Measurements from ENCODE around the gene DNTT. TPM values are rescaled to one million over a fixed set of nuclear protein-coding genes. Genes with fewer than 3 reads are reported as not detected.

The DNTT gene
- not detected in 2 replicates for total RNA-seq

DNA sequence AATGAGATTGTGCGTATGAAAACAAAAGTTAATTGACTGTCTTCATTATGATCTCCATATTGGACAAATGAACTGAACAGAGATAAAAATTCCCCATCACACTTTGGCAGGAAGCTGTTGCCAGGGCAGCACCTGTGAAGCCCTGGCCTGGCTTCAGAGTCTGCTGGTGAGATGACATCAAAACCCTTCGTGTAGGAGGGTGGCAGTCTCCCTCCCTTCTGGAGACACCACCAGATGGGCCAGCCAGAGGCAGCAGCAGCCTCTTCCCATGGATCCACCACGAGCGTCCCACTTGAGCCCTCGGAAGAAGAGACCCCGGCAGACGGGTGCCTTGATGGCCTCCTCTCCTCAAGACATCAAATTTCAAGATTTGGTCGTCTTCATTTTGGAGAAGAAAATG, at the start of gene DNTT:
TSS of gene DNTT (plus strand) at position 205 of the 400 bp plus-strand sequence. CDS start at position 269, 64 bp downstream.
- DNase-seq (ENCODE audit: low spot score): no peak
- Mint-ChIP-seq H3K9me3 (no peaks in the 10 kb centered on the region), H3K27me3 (ENCODE audit: low read depth) (peaks cover 34% of the 10 kb centered on the region), H3K36me3 (ENCODE audit: low read depth) (no peaks in the 10 kb centered on the region), H3K4me1 (ENCODE audit: low read depth) (peaks cover 15% of the 10 kb centered on the region), H3K27ac (no peak within 1 kb of the TSS), H3K4me3 (ENCODE audit: low read depth) (no peak within 1 kb of the TSS)
- intact Hi-C loops (cut with micrococcal nuclease): no loop called here

GRCh38 chr10:96254976-96255375, 49.3 kb upstream of the DNTT start:
- DNase-seq (ENCODE audit: low spot score): no peak
- H3K27ac Mint-ChIP-seq: no peak overlapping the region
- H3K36me3 Mint-ChIP-seq (ENCODE audit: low read depth): no peaks in the 10 kb centered on the region
- H3K4me3 Mint-ChIP-seq (ENCODE audit: low read depth): no peak overlapping the region
- intact Hi-C loops (cut with micrococcal nuclease): no loop called here
- H3K9me3 Mint-ChIP-seq: no peaks in the 10 kb centered on the region
- H3K27me3 Mint-ChIP-seq (ENCODE audit: low read depth): peaks cover 11% of the 10 kb centered on the region
- H3K4me1 Mint-ChIP-seq (ENCODE audit: low read depth): peaks cover 1% of the 10 kb centered on the region

DNA sequence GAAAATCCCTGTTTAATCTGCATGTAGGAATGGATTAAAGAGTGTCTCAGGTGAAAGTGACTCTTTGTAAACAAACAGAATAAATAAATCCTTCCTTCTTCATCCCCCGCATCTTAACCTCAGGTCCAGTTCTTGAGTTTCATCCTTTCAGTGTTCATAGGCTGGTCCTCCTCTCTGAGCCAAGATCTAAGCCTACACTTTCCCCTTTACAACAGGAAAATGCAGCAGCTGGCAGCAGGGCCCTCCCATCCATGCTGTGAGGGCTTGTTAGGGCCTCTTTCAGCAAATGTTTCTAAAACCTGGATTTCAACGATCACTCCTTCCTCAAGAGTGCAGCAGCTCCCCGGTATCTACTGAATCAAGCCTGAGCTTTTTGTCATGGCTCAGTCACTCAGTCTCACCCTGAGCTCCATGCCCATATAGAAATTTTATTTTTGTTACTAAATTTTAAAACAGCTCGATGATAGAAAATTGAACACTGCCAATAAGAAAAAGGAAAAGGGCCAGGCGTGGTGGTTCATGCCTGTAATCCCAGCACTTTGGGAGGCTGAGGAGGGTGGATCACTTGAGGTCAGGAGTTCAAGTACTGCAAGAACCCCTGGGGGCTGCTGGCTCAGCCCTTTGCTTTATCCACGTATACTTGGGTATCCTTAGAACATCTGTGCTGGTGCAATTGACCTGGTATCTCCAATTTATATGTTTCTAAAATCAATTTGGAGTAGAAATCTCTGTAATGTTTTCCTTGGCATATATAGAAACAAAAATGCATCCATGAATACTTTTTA, 48.5 kb upstream of the DNTT start:
- Mint-ChIP-seq H3K27me3 (ENCODE audit: low read depth) (peaks cover 13% of the 10 kb centered on the region), H3K4me3 (ENCODE audit: low read depth) (no peak overlapping the region), H3K27ac (no peak overlapping the region), H3K36me3 (ENCODE audit: low read depth) (no peaks in the 10 kb centered on the region), H3K9me3 (no peaks in the 10 kb centered on the region), H3K4me1 (ENCODE audit: low read depth) (peaks cover 2% of the 10 kb centered on the region)
- intact Hi-C loops (cut with micrococcal nuclease): no loop called here
- no peak for DNase-seq (ENCODE audit: low spot score)

DNA sequence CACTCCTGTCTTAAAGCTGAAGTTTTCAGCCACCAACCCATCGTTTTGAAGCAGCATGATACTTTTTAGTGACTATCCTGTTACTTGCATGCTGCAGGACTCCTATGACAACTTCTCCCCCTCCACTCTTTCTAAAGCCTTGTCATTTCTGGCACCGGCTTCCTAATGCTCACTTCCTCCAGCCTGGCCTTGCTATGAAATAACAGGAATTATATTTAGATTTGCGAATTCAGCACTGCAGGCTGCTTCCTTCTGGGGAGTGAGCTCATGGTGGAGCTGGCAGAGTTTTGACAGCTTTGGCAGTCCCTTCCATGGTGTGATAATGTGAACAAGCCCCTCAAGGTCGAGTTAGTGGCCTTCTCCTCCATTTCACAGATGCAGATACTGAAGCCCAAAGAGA, 46.3 kb upstream of the DNTT start:
- H3K9me3 Mint-ChIP-seq: no peaks in the 10 kb centered on the region
- no peaks in the 10 kb centered on the region for H3K36me3 Mint-ChIP-seq (ENCODE audit: low read depth)
- no peak for DNase-seq (ENCODE audit: low spot score)
- H3K27me3 Mint-ChIP-seq (ENCODE audit: low read depth): peaks cover 9% of the 10 kb centered on the region
- no peak overlapping the region for H3K4me3 Mint-ChIP-seq (ENCODE audit: low read depth)
- intact Hi-C loops (cut with micrococcal nuclease): no loop called here
- peaks cover 2% of the 10 kb centered on the region for H3K4me1 Mint-ChIP-seq (ENCODE audit: low read depth)
- no peak overlapping the region for H3K27ac Mint-ChIP-seq

- Mint-ChIP-seq H3K4me1 (ENCODE audit: low read depth) (peaks cover 2% of the 10 kb centered on the region), H3K27me3 (ENCODE audit: low read depth) (peaks cover 9% of the 10 kb centered on the region), H3K4me3 (ENCODE audit: low read depth) (no peak overlapping the region), H3K9me3 (no peaks in the 10 kb centered on the region), H3K36me3 (ENCODE audit: low read depth) (no peaks in the 10 kb centered on the region), H3K27ac (no peak overlapping the region)
- intact Hi-C loops (cut with micrococcal nuclease): no loop called here
- DNase-seq (ENCODE audit: low spot score): no peak
Observed at GRCh38 chr10:96259150-96259549, 45.1 kb upstream of the DNTT start.

DNA sequence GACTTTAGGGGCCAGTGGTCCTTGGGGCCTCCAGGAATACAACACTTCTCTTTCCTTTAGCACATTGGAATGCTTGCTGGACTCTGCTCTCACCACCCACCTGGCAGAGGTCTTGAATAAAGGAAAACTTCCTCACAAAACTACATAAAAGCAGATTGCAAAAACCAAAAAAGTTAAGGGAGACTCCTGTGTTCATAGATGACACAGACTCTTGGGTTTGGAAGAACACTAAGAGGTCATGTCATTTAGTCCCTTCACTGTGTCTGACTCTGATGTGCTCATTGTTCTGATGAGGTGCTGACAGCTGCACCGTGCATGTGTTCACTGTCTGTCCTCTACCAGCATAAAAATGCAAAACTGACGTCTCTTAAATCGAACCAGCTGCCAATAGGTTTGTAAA, 44.2 kb upstream of the DNTT start:
- H3K4me1 Mint-ChIP-seq (ENCODE audit: low read depth): peaks cover 2% of the 10 kb centered on the region
- no peak overlapping the region for H3K27ac Mint-ChIP-seq
- H3K27me3 Mint-ChIP-seq (ENCODE audit: low read depth): peaks cover 9% of the 10 kb centered on the region
- no peaks in the 10 kb centered on the region for H3K36me3 Mint-ChIP-seq (ENCODE audit: low read depth)
- DNase-seq (ENCODE audit: low spot score): no peak
- H3K4me3 Mint-ChIP-seq (ENCODE audit: low read depth): no peak overlapping the region
- intact Hi-C loops (cut with micrococcal nuclease): no loop called here
- H3K9me3 Mint-ChIP-seq: no peaks in the 10 kb centered on the region

- Mint-ChIP-seq H3K4me1 (ENCODE audit: low read depth) (peaks cover 2% of the 10 kb centered on the region), H3K36me3 (ENCODE audit: low read depth) (no peaks in the 10 kb centered on the region), H3K27ac (no peak overlapping the region), H3K4me3 (ENCODE audit: low read depth) (no peak overlapping the region), H3K9me3 (no peaks in the 10 kb centered on the region), H3K27me3 (ENCODE audit: low read depth) (peaks cover 8% of the 10 kb centered on the region)
- no peak for DNase-seq (ENCODE audit: low spot score)
- intact Hi-C loops (cut with micrococcal nuclease): no loop called here
Observed at GRCh38 chr10:96261132-96261531, 43.1 kb upstream of the DNTT start.

- H3K4me3 Mint-ChIP-seq (ENCODE audit: low read depth): no peak overlapping the region
- H3K27me3 Mint-ChIP-seq (ENCODE audit: low read depth): peaks cover 8% of the 10 kb centered on the region
- no peak for DNase-seq (ENCODE audit: low spot score)
- intact Hi-C loops (cut with micrococcal nuclease): no loop called here
- H3K4me1 Mint-ChIP-seq (ENCODE audit: low read depth): peaks cover 2% of the 10 kb centered on the region
- no peak overlapping the region for H3K27ac Mint-ChIP-seq
- no peaks in the 10 kb centered on the region for H3K9me3 Mint-ChIP-seq
- H3K36me3 Mint-ChIP-seq (ENCODE audit: low read depth): no peaks in the 10 kb centered on the region
Observed at GRCh38 chr10:96261930-96262329, 42.3 kb upstream of the DNTT start.

- H3K27ac Mint-ChIP-seq: no peak overlapping the region
- no peak for DNase-seq (ENCODE audit: low spot score)
Observed at GRCh38 chr10:96263176-96263575, 41.1 kb upstream of the DNTT start.

DNA sequence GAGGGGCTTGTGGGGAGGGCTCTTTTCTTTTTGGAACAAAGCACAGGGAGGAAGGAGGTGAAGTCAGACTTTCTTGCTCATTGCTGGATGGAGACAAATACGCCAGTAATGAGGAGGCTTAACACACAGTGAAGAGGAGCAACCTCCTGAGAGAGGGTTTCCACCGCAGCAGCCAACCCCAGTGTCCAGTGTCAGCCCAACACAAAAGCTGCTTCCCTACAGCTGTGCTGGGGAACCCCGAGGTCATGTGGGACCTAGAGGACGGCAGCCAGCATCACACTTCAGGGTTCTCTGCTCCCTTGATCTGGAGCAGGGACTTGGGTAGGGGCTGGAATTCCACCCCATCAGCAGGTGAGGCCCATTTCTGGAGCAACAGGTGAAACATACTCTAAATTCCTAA, 40.6 kb upstream of the DNTT start:
- Mint-ChIP-seq H3K27ac (no peak overlapping the region), H3K4me3 (ENCODE audit: low read depth) (no peak overlapping the region), H3K4me1 (ENCODE audit: low read depth) (peaks cover 2% of the 10 kb centered on the region), H3K27me3 (ENCODE audit: low read depth) (peaks cover 9% of the 10 kb centered on the region), H3K36me3 (ENCODE audit: low read depth) (no peaks in the 10 kb centered on the region), H3K9me3 (no peaks in the 10 kb centered on the region)
- intact Hi-C loops (cut with micrococcal nuclease): no loop called here
- no peak for DNase-seq (ENCODE audit: low spot score)

More at GRCh38 chr10:96263176-96263575, 41.1 kb upstream of the DNTT start:
- intact Hi-C loops (cut with micrococcal nuclease): no loop called here
- peaks cover 8% of the 10 kb centered on the region for H3K27me3 Mint-ChIP-seq (ENCODE audit: low read depth)
- H3K36me3 Mint-ChIP-seq (ENCODE audit: low read depth): no peaks in the 10 kb centered on the region
- no peak overlapping the region for H3K4me3 Mint-ChIP-seq (ENCODE audit: low read depth)
- no peaks in the 10 kb centered on the region for H3K9me3 Mint-ChIP-seq
- peaks cover 2% of the 10 kb centered on the region for H3K4me1 Mint-ChIP-seq (ENCODE audit: low read depth)

GRCh38 chr10:96264938-96265337, 39.3 kb upstream of the DNTT start:
- DNase-seq (ENCODE audit: low spot score): no peak
- intact Hi-C loops (cut with micrococcal nuclease): no loop called here
- Mint-ChIP-seq H3K4me1 (ENCODE audit: low read depth) (peaks cover under 1% of the 10 kb centered on the region), H3K36me3 (ENCODE audit: low read depth) (no peaks in the 10 kb centered on the region), H3K27ac (no peak overlapping the region), H3K9me3 (no peaks in the 10 kb centered on the region), H3K4me3 (ENCODE audit: low read depth) (no peak overlapping the region), H3K27me3 (ENCODE audit: low read depth) (peaks cover 12% of the 10 kb centered on the region)

DNA sequence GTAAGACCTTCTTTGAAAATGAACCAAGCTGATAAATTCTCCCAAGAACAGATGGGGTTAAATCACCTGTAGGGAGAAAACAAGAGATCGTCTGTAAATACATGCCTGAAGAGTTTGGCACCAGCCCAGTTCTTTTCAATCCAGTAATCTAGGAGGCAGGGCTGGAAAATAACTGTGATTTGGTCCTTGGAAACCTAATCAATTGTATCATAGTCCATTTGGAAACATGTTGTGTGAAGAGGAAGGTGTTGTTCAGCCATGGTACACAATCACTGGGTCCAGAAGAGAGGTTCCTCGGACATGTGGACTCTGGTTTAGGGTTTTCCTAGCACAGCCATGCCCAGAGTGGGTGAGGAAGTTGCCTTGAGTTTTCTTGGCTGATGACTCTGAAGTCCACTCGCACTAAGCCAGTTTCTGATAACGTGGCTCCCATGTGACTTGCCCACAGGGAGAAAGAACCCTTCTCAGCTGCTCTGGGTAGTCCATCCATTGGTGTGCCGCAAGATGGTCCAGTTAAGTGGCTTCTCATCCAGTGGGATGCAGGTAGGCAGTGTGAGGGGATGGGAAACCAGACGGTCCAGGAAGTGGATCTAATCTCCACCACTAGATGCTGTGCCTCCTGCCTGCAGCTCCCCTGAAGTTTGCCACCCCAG, 38.0 kb upstream of the DNTT start:
- intact Hi-C loops (cut with micrococcal nuclease): no loop called here
- H3K4me1 Mint-ChIP-seq (ENCODE audit: low read depth): no peaks in the 10 kb centered on the region
- no peaks in the 10 kb centered on the region for H3K9me3 Mint-ChIP-seq
- H3K36me3 Mint-ChIP-seq (ENCODE audit: low read depth): no peaks in the 10 kb centered on the region
- H3K27ac Mint-ChIP-seq: no peak overlapping the region
- no peak overlapping the region for H3K4me3 Mint-ChIP-seq (ENCODE audit: low read depth)
- peaks cover 13% of the 10 kb centered on the region for H3K27me3 Mint-ChIP-seq (ENCODE audit: low read depth)
- no peak for DNase-seq (ENCODE audit: low spot score)

GRCh38 chr10:96267234-96267705, 37.0 kb upstream of the DNTT start:
- Mint-ChIP-seq H3K27ac (no peak overlapping the region), H3K4me3 (ENCODE audit: low read depth) (no peak overlapping the region), H3K36me3 (ENCODE audit: low read depth) (no peaks in the 10 kb centered on the region), H3K27me3 (ENCODE audit: low read depth) (peaks cover 15% of the 10 kb centered on the region), H3K9me3 (no peaks in the 10 kb centered on the region), H3K4me1 (ENCODE audit: low read depth) (no peaks in the 10 kb centered on the region)
- no peak for DNase-seq (ENCODE audit: low spot score)
- intact Hi-C loops (cut with micrococcal nuclease): no loop called here
